H9 (cell line): Measurements from ENCODE around the gene NUDT2. TPM values are rescaled to one million over a fixed set of nuclear protein-coding genes. Genes with fewer than 3 reads are reported as not detected.

Source experiments
- DNase-seq: peaks from one replicate; pipeline ENCODE4 v3.0.0-alpha.2; 2017
- H2AFZ ChIP-seq: one replicate; pipeline ENCODE4 v1.6.1; 2013; ENCODE audit warnings: mild to moderate bottlenecking, low read length, control low read depth, moderate library complexity
- H2AK5ac ChIP-seq: 2 replicates; pipeline ENCODE4 v1.6.1; 2013; ENCODE audit warnings: low read length, control low read depth, mixed read lengths; ENCODE audit not compliant: insufficient read length
- H2BK120ac ChIP-seq: one replicate; pipeline ENCODE4 v1.6.1; 2013; ENCODE audit warnings: low read depth, mild to moderate bottlenecking, low read length, control low read depth, inconsistent platforms; ENCODE audit not compliant: poor library complexity, severe bottlenecking
- H2BK12ac ChIP-seq: 2 replicates; pipeline ENCODE4 v1.6.1; 2013; ENCODE audit warnings: low read length, control low read depth, mixed read lengths, low read depth; ENCODE audit not compliant: insufficient read length
- H2BK15ac ChIP-seq: 2 replicates; pipeline ENCODE4 v1.6.1; 2013; ENCODE audit warnings: low read depth, low read length, control low read depth
- H2BK20ac ChIP-seq: one replicate; pipeline ENCODE4 v1.6.1; 2013; ENCODE audit warnings: low read depth, mild to moderate bottlenecking, low read length, control low read depth, inconsistent platforms; ENCODE audit not compliant: poor library complexity, severe bottlenecking
- H2BK5ac ChIP-seq: 2 replicates; pipeline ENCODE4 v1.6.1; 2013; ENCODE audit warnings: low read length, control low read depth, mixed read lengths; ENCODE audit not compliant: insufficient read length
- H3K14ac ChIP-seq: 2 replicates; pipeline ENCODE4 v1.6.1; 2013; ENCODE audit warnings: low read length, control low read depth; ENCODE audit not compliant: insufficient read depth
- H3K18ac ChIP-seq: 2 replicates; pipeline ENCODE4 v1.6.1; 2013; ENCODE audit warnings: low read depth, mild to moderate bottlenecking, mixed read lengths, low read length, control low read depth; ENCODE audit not compliant: insufficient read length
- H3K23ac ChIP-seq: 2 replicates; pipeline ENCODE4 v1.6.1; 2013; ENCODE audit warnings: low read length, control low read depth, mixed read lengths, low read depth; ENCODE audit not compliant: insufficient read length
- H3K23me2 ChIP-seq: 2 replicates; pipeline ENCODE4 v1.6.1; 2013; ENCODE audit warnings: low read depth, mild to moderate bottlenecking, mixed read lengths, low read length, control low read depth; ENCODE audit not compliant: insufficient read length, poor library complexity, severe bottlenecking
- H3K27ac ChIP-seq: 2 replicates; pipeline ENCODE4 v1.5.1; 2013; ENCODE audit warnings: low read length, control low read depth, mixed read lengths, low read depth; ENCODE audit not compliant: insufficient read length
- H3K27me3 ChIP-seq: 2 replicates; pipeline ENCODE4 v1.6.1; 2013; ENCODE audit warnings: low read length, control low read depth, inconsistent platforms; ENCODE audit not compliant: insufficient read depth
- H3K4ac ChIP-seq: 2 replicates; pipeline ENCODE4 v1.6.1; 2013; ENCODE audit warnings: low read depth, mild to moderate bottlenecking, control low read depth, inconsistent platforms, low read length, moderate library complexity
- H3K4me1 ChIP-seq: 2 replicates; pipeline ENCODE4 v1.6.1; 2013; ENCODE audit warnings: low read length, control low read depth, inconsistent platforms; ENCODE audit not compliant: insufficient read depth
- H3K4me2 ChIP-seq: 2 replicates; pipeline ENCODE4 v1.6.1; 2013; ENCODE audit warnings: low read length, control low read depth, mixed read lengths; ENCODE audit not compliant: insufficient read length, insufficient read depth
- H3K56ac ChIP-seq: 2 replicates; pipeline ENCODE4 v1.6.1; 2013; ENCODE audit warnings: low read depth, mild to moderate bottlenecking, mixed read lengths, low read length, control low read depth; ENCODE audit not compliant: insufficient read length
- H3K79me1 ChIP-seq: 2 replicates; pipeline ENCODE4 v1.6.1; 2013; ENCODE audit warnings: low read depth, mild to moderate bottlenecking, moderate library complexity, low read length, control low read depth, inconsistent platforms; ENCODE audit not compliant: insufficient read depth, poor library complexity, severe bottlenecking
- H3K79me2 ChIP-seq: 2 replicates; pipeline ENCODE4 v1.6.1; 2013; ENCODE audit warnings: low read length, control low read depth, inconsistent platforms; ENCODE audit not compliant: insufficient read depth
- H3K9ac ChIP-seq: 2 replicates; pipeline ENCODE4 v1.6.1; 2013; ENCODE audit warnings: low read length, control low read depth, mixed read lengths; ENCODE audit not compliant: insufficient read length; ENCODE audit errors: extremely low read depth
- H3K9me3 ChIP-seq: one replicate; pipeline ENCODE4 v1.6.1; 2013; ENCODE audit warnings: low read depth, low read length, inconsistent platforms; ENCODE audit not compliant: control insufficient read depth
- H3T11ph ChIP-seq: one replicate; pipeline ENCODE4 v1.6.1; 2013; ENCODE audit warnings: mild to moderate bottlenecking, low read length, control low read depth, inconsistent platforms
- H4K20me1 ChIP-seq: one replicate; pipeline ENCODE4 v1.6.1; 2013; ENCODE audit not compliant: control insufficient read depth, insufficient read length, insufficient read depth
- H4K5ac ChIP-seq: 2 replicates; pipeline ENCODE4 v1.6.1; 2013; ENCODE audit warnings: low read depth, mild to moderate bottlenecking, mixed read lengths, low read length, control low read depth; ENCODE audit not compliant: insufficient read length
- H4K8ac ChIP-seq: replicated peaks from 2 replicates; pipeline ENCODE4 v1.6.1; 2013; ENCODE audit warnings: low read length, control low read depth, mixed read lengths, low read depth; ENCODE audit not compliant: insufficient read length
- H4K91ac ChIP-seq: 2 replicates; pipeline ENCODE4 v1.6.1; 2013; ENCODE audit warnings: low read depth, mild to moderate bottlenecking, moderate library complexity, mixed read lengths, low read length, control low read depth; ENCODE audit not compliant: insufficient read length
- H3K27ac Mint-ChIP-seq, 3 experiments: 2 replicates in 2 of 3; 3 replicates in 1 of 3; pipeline ENCODE4 v1.8.0; 2020 to 2021; ENCODE audit warnings: mixed read lengths in 3 of 3, mild to moderate bottlenecking in 1 of 3, moderate library complexity in 1 of 3
- H3K27me3 Mint-ChIP-seq: 2 replicates; pipeline ENCODE4 v1.8.0; 2021; ENCODE audit warnings: low read depth, mild to moderate bottlenecking, moderate library complexity, mixed read lengths
- H3K36me3 Mint-ChIP-seq, 3 experiments: 2 replicates in 2 of 3; 3 replicates in 1 of 3; pipeline ENCODE4 v1.8.0; 2020 to 2021; ENCODE audit warnings: low read depth in 3 of 3, mixed read lengths in 3 of 3; ENCODE audit not compliant: insufficient read depth in 1 of 3
- H3K4me1 Mint-ChIP-seq, 2 experiments: 2 replicates each; pipeline ENCODE4 v1.8.0; 2020; ENCODE audit warnings: mixed read lengths in 2 of 2
- H3K4me3 Mint-ChIP-seq, 2 experiments: 2 replicates in 1 of 2; 3 replicates in 1 of 2; pipeline ENCODE4 v1.8.0; 2020 to 2021; ENCODE audit warnings: mild to moderate bottlenecking in 2 of 2, mixed read lengths in 2 of 2, moderate library complexity in 1 of 2
- H3K9me3 Mint-ChIP-seq, 2 experiments: 2 replicates in 1 of 2; 3 replicates in 1 of 2; pipeline ENCODE4 v1.8.0; 2020; ENCODE audit warnings: mild to moderate bottlenecking in 2 of 2, mixed read lengths in 2 of 2, moderate library complexity in 1 of 2
- CTCF ChIP-seq: fragments of 200-600 bp; sonication (generic); conservative IDR thresholded peaks from 3 replicates; pipeline ENCODE4 v1.8.0; 2021; ENCODE audit warnings: antibody characterized with exemption, mild to moderate bottlenecking
- WGBS: extraction: QIAGEN DNeasy Blood & Tissue Kit; methylation state at CpG from one replicate; pipeline ENCODE4 v1.1.7; 2013; ENCODE audit warnings: missing lambda C conversion rate, low lambda C conversion rate, mixed read lengths; ENCODE audit not compliant: insufficient read length; ENCODE audit errors: extremely low coverage; 5-methylcytosine and 5-hydroxymethylcytosine counted together
- total RNA-seq: library from RNA; stranded (reverse); gene quantifications from 2 replicates; pipeline ENCODE4 v1.2.1, GENCODE V29; 2021

The NUDT2 gene
- total RNA-seq, 1 experiment from 2014 or later: 14.1 TPM

GRCh38 chr9:34383904-34384303 is 54.5 kb downstream of the NUDT2 start:
- H2BK120ac ChIP-seq: no peak overlapping the region
- no peak overlapping the region for H2BK5ac ChIP-seq
- no peaks in the 10 kb centered on the region for H3K79me2 ChIP-seq
- no peak overlapping the region for H2AK5ac ChIP-seq
- H3K9me3 ChIP-seq: no peaks in the 10 kb centered on the region
- Mint-ChIP-seq H3K36me3 (no peaks in the 10 kb centered on the region; a peak in 1 of 7 replicates), H3K27ac (no peak overlapping the region), H3K27me3 (peaks cover 53% of the 10 kb centered on the region), H3K4me1 (peaks cover 9 to 19% of the 10 kb centered on the region in 2 experiments), H3K4me3 (no peak overlapping the region), H3K9me3 (no peaks in the 10 kb centered on the region)
- H4K5ac ChIP-seq: no peak overlapping the region
- no peak overlapping the region for H2BK12ac ChIP-seq
- no peak overlapping the region for H3K27ac ChIP-seq
- no peak overlapping the region for H2BK15ac ChIP-seq
- H3K14ac ChIP-seq: no peak overlapping the region
- no peak overlapping the region for H3K9ac ChIP-seq
- H3K56ac ChIP-seq: no peak overlapping the region
- H3K4ac ChIP-seq: no peak overlapping the region
- no peaks in the 10 kb centered on the region for H4K20me1 ChIP-seq
- peaks cover 2% of the 10 kb centered on the region; the same call in 1 of the 2 replicates for H3K27me3 ChIP-seq
- H3K23me2 ChIP-seq: peaks cover 21% of the 10 kb centered on the region
- no peak overlapping the region for H4K8ac ChIP-seq
- no peak overlapping the region for H3K18ac ChIP-seq
- no peak for TF ChIP-seq CTCF
- no peak overlapping the region for H2BK20ac ChIP-seq
- no CpG with 5 or more reads among the region's 4 CpGs for WGBS
- no peak overlapping the region for H2AFZ ChIP-seq
- H3K79me1 ChIP-seq: no peaks in the 10 kb centered on the region
- H3K4me1 ChIP-seq: no peaks in the 10 kb centered on the region
- H3T11ph ChIP-seq: no peak overlapping the region
- H3K23ac ChIP-seq: no peak overlapping the region
- DNase-seq: no peak
- H3K4me2 ChIP-seq: no peak overlapping the region
- H4K91ac ChIP-seq: no peak overlapping the region
